Motor neuron (in vitro differentiated cells): ENCODE results near the gene FICD. TPM values are rescaled to one million over a fixed set of nuclear protein-coding genes. Genes with fewer than 3 reads are reported as not detected.
"Not testable (repeated sequence)": the region's sequence is repeated elsewhere in the genome, so short reads cannot be mapped to it uniquely, and the experiment has no call there.

Experiments
- ATAC-seq, 8 experiments: fragments of 200-7000 bp; cut with Tn5 transposase; replicated peaks in 6 of 8; 2 replicates each; pipeline ENCODE4 v1.8.0; 2021; ENCODE audit warnings: mild to moderate bottlenecking in 8 of 8, moderate library complexity in 8 of 8
- H3K27ac ChIP-seq, 2 donors: fragments of 250-450 bp; sonication (Bioruptor Pico); 2 replicates each; pipeline ENCODE4 v1.9.0; 2021; ENCODE audit warnings: antibody characterized with exemption in 2 of 2, mild to moderate bottlenecking in 2 of 2, moderate library complexity in 1 of 2
- H3K4me1 ChIP-seq, 2 donors: fragments of 250-450 bp; sonication (Bioruptor Pico); replicated peaks in 1 of 2; 2 replicates each; pipeline ENCODE4 v1.6.1; 2021; ENCODE audit warnings: antibody characterized with exemption in 2 of 2, mild to moderate bottlenecking in 2 of 2, moderate library complexity in 1 of 2
- H3K4me3 ChIP-seq, 5 donors: fragments of 250-450 bp; sonication (Bioruptor Pico); 2 replicates each; pipeline ENCODE4 v1.9.0; 2021; ENCODE audit warnings: antibody characterized with exemption in 5 of 5, mild to moderate bottlenecking in 5 of 5, moderate library complexity in 4 of 5
- WGBS, 10 experiments: fragments of 450-650 bp; shearing (Covaris generic); methylation state at CpG; one replicate each; pipeline ENCODE4 v1.0.0; 2022; 5-methylcytosine and 5-hydroxymethylcytosine counted together
- in situ Hi-C, 9 experiments: fragments of 400-800 bp; cut with MboI; loops; one replicate each; pipeline ENCODE4 v1.15.0; 2021; ENCODE audit warnings: low sequenced_read_pairs in 9 of 9, low pct_unique_long_range_greater_than_20kb in 2 of 9; ENCODE audit not compliant: unreplicated experiment in 9 of 9
- total RNA-seq, 8 experiments: library from RNA; unstranded; fragments of 300-600 nt; gene quantifications; 2 replicates each; pipeline versions ENCODE4 v1.2.3 to v1.2.4, GENCODE V29; 2022

FICD gene
- total RNA-seq, 8 experiments from 2014 or later: 4.6 to 14.1 (median 6.7) TPM

- Histone ChIP-seq H3K4me1 (peaks cover 9 to 11% of the 10 kb centered on the region in 2 donors), H3K4me3 (no peak overlapping the region), H3K27ac (no peak overlapping the region)
- peak in 5 of 8 experiments; percentile 17 to 36 (median 30) for ATAC-seq
- 0 to 63% (median 0%) methylated on average over 1 to 3 of the region's 6 CpGs; no CpG with 5 or more reads in 5 of the 10 experiments for WGBS, 10 experiments
- in situ Hi-C loops: loop anchor here in 1 of 9 experiments (25.0 kb wide), 1 partner anchor 496 kb away; no protein-coding TSS in a partner anchor
These were observed 31.6 kb upstream of the FICD start for GRCh38 chr12:108483213-108484059.

GRCh38 chr12:108484431-108484830 is 30.6 kb upstream of the FICD start:
- Histone ChIP-seq H3K4me3 (no peak overlapping the region), H3K4me1 (peaks cover 4% of the 10 kb centered on the region in 2 donors), H3K27ac (no peak overlapping the region)
- WGBS, 10 experiments: 0 to 100% (median 51%) methylated on average over 1 to 2 of the region's 2 CpGs; no CpG with 5 or more reads in 4 of the 10 experiments
- in situ Hi-C loops: loop anchor here in 1 of 9 experiments (25.0 kb wide), 1 partner anchor 497 kb away; no protein-coding TSS in a partner anchor
- ATAC-seq: no peak

GRCh38 chr12:108484845-108485244 is 30.2 kb upstream of the FICD start:
- no peak for ATAC-seq
- no peak overlapping the region for H3K4me3 ChIP-seq
- peaks cover 4% of the 10 kb centered on the region in 2 donors for H3K4me1 ChIP-seq
- H3K27ac ChIP-seq: no peak overlapping the region
- 14 to 100% (median 78%) methylated on average over 1 to 2 of the region's 2 CpGs; no CpG with 5 or more reads in 4 of the 10 experiments for WGBS, 10 experiments
- in situ Hi-C loops: loop anchor here in 1 of 9 experiments (25.0 kb wide), 1 partner anchor 498 kb away; no protein-coding TSS in a partner anchor

GRCh38 chr12:108485371-108485770 is 29.7 kb upstream of the FICD start:
- ATAC-seq, H3K27ac ChIP-seq, H3K4me1 ChIP-seq, H3K4me3 ChIP-seq: not testable (repeated sequence)
- WGBS, 10 experiments: 0 to 86% (median 60%) methylated on average over 1 to 7 of the region's 7 CpGs; no CpG with 5 or more reads in 2 of the 10 experiments
- in situ Hi-C loops: loop anchor here in 1 of 9 experiments (25.0 kb wide), 1 partner anchor 498 kb away; no protein-coding TSS in a partner anchor

GRCh38 chr12:108487029-108487428 is 28.0 kb upstream of the FICD start:
- in situ Hi-C loops: loop anchor here in 1 of 9 experiments (25.0 kb wide), 1 partner anchor 500 kb away; no protein-coding TSS in a partner anchor
- not testable (repeated sequence) for H3K4me3 ChIP-seq, ATAC-seq, H3K27ac ChIP-seq, H3K4me1 ChIP-seq
- 50 to 81% (median 73%) methylated on average over 1 to 2 of the region's 4 CpGs; no CpG with 5 or more reads in 6 of the 10 experiments for WGBS, 10 experiments

- ATAC-seq: no peak
- 0 to 100% (median 54%) methylated on average over 1 to 2 of the region's 2 CpGs; no CpG with 5 or more reads in 2 of the 10 experiments for WGBS, 10 experiments
- Histone ChIP-seq H3K27ac (no peak overlapping the region), H3K4me1 (no peaks in the 10 kb centered on the region), H3K4me3 (no peak overlapping the region)
- in situ Hi-C loops: loop anchor here in 1 of 9 experiments (25.0 kb wide), 1 partner anchor 504 kb away; no protein-coding TSS in a partner anchor
These were observed 23.8 kb upstream of the FICD start for GRCh38 chr12:108491256-108491655.

- peak in 3 of 8 experiments; percentile 21 to 57 (median 38) for ATAC-seq
- in situ Hi-C loops: loop anchor here in 1 of 9 experiments (25.0 kb wide), 1 partner anchor 508 kb away; no protein-coding TSS in a partner anchor
- Histone ChIP-seq H3K27ac (no peak overlapping the region), H3K4me3 (no peak overlapping the region), H3K4me1 (no peaks in the 10 kb centered on the region)
- 33 to 83% (median 63%) methylated on average over 1 of the region's 1 CpG; no CpG with 5 or more reads in 6 of the 10 experiments for WGBS, 10 experiments
These were observed 20.0 kb upstream of the FICD start for GRCh38 chr12:108495054-108495453.

GRCh38 chr12:108495823-108496579 is 19.1 kb upstream of the FICD start:
- peak in 3 of 8 experiments; percentile 72 to 89 (median 73) for ATAC-seq
- 0 to 92% (median 74%) methylated on average over 2 to 11 of the region's 11 CpGs; no CpG with 5 or more reads in 1 of the 10 experiments for WGBS, 10 experiments
- no peaks in the 10 kb centered on the region for H3K4me1 ChIP-seq
- no peak overlapping the region for H3K4me3 ChIP-seq
- in situ Hi-C loops: loop anchor here in 1 of 9 experiments (25.0 kb wide), 1 partner anchor 509 kb away; no protein-coding TSS in a partner anchor
- no peak overlapping the region for H3K27ac ChIP-seq

- 52 to 95% (median 69%) methylated on average over 1 to 9 of the region's 11 CpGs; no CpG with 5 or more reads in 2 of the 10 experiments for WGBS, 10 experiments
- no peak overlapping the region for H3K4me3 ChIP-seq
- no peaks in the 10 kb centered on the region for H3K4me1 ChIP-seq
- ATAC-seq: no peak
- in situ Hi-C loops: loop anchor here in 1 of 9 experiments (25.0 kb wide), 1 partner anchor 511 kb away; no protein-coding TSS in a partner anchor
- H3K27ac ChIP-seq: no peak overlapping the region
These were observed 16.9 kb upstream of the FICD start for GRCh38 chr12:108498136-108498535.

- peaks cover 0 to 9% of the 10 kb centered on the region in 2 donors for H3K4me1 ChIP-seq
- H3K27ac ChIP-seq: no peak overlapping the region
- H3K4me3 ChIP-seq: no peak overlapping the region
- ATAC-seq: no peak
- WGBS, 10 experiments: 0 to 100% (median 60%) methylated on average over 1 to 2 of the region's 2 CpGs; no CpG with 5 or more reads in 3 of the 10 experiments
- in situ Hi-C loops: loop anchor here in 1 of 9 experiments (25.0 kb wide), 1 partner anchor 566 kb away; no protein-coding TSS in a partner anchor
These were observed 12.2 kb upstream of the FICD start for GRCh38 chr12:108502922-108503321.

GRCh38 chr12:108505129-108505528 is 9.9 kb upstream of the FICD start:
- Histone ChIP-seq H3K4me3 (no peak overlapping the region), H3K4me1 (peaks cover 0 to 12% of the 10 kb centered on the region in 2 donors), H3K27ac (no peak overlapping the region)
- in situ Hi-C loops: loop anchor here in 1 of 9 experiments (25.0 kb wide), 1 partner anchor 568 kb away; no protein-coding TSS in a partner anchor
- ATAC-seq: peak in 1 of 8 experiments; percentile 84
- 3 to 100% (median 60%) methylated on average over 2 to 7 of the region's 7 CpGs; no CpG with 5 or more reads in 3 of the 10 experiments for WGBS, 10 experiments
